Fibroblast of peridontal ligament (primary cell): Measurements from ENCODE around the gene TMEM150B.
A peak's percentile ranks its signal among the peaks of the same experiment; 100 is the strongest.

Experiments used
- DNase-seq: peaks from one replicate; pipeline ENCODE4 v3.0.0-alpha.2; 2010; ENCODE audit errors: extremely low read depth

TMEM150B gene, protein sequence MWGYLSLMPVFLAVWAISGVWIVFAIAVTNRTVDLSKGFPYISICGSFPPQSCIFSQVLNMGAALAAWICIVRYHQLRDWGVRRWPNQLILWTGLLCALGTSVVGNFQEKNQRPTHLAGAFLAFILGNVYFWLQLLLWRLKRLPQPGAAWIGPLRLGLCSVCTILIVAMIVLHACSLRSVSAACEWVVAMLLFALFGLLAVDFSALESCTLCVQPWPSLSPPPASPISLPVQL

GRCh38 chr19:55325172-55325571 is at the start of gene TMEM150B:
TSS of gene TMEM150B (minus strand) at chr19:55325341. CDS start at chr19:55321036, 4,305 bp downstream.
- DNase-seq = no peak

GRCh38 chr19:55373993-55374757 is 49.0 kb upstream of the TMEM150B start:
- no peak for DNase-seq

- DNase-seq = no peak
Observed at GRCh38 chr19:55373306-55373992, 48.3 kb upstream of the TMEM150B start.

GRCh38 chr19:55372316-55373081 is 47.4 kb upstream of the TMEM150B start:
- DNase-seq = no peak

- peak; percentile 25 for DNase-seq
Observed at GRCh38 chr19:55370305-55370988, 45.3 kb upstream of the TMEM150B start, which contains the start of gene IL11. TSS of gene IL11 (minus strand) at chr19:55370463. CDS start at chr19:55370310, 153 bp downstream.

GRCh38 chr19:55369653-55370304 is 44.6 kb upstream of the TMEM150B start:
- peak; percentile 53 for DNase-seq

- DNase-seq = no peak
Observed at GRCh38 chr19:55368701-55369563, 43.8 kb upstream of the TMEM150B start.

GRCh38 chr19:55368106-55368505 is 43.0 kb upstream of the TMEM150B start:
- no peak for DNase-seq

DNA sequence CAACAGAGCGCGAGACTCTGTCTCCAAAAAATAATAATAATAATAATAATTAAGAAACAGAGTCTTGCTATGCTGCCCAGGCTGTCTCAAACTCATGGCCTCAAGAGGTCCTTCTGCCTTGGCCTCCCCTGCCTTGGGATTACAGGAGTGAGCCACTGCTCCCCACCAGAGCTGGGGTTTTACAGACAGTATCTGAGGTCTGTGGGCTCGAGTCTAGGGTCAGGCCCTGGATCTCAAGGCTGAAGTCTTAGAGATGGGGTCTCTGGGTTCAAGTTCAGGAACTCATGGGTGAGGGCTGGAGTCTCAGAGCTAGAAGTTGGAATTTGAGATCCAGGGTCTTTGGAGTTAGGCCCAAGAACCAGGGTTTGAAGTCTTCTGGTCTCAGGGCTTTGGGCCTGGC is 41.6 kb upstream of the TMEM150B start:
- DNase-seq = no peak

DNA sequence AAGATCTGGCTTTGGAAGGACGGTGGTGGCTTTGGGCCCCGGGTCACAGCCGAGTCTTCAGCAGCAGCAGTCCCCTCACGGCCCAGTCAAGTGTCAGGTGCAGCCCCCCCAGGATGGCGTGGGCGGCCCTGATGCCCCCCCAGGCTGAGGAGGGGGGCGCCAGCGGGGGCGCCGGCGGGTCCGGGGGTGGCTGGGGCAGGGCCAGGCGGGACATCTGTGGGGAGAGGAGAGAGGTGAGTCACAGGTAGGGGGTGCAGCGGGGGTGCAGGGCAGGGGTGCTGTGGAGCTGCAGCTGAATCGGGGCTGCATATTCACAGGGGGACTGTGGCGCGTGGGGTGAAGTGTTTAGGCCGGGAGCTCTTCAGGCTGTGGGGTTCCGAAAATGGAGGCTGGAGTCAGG is 40.8 kb upstream of the TMEM150B start:
- DNase-seq = no peak

DNA sequence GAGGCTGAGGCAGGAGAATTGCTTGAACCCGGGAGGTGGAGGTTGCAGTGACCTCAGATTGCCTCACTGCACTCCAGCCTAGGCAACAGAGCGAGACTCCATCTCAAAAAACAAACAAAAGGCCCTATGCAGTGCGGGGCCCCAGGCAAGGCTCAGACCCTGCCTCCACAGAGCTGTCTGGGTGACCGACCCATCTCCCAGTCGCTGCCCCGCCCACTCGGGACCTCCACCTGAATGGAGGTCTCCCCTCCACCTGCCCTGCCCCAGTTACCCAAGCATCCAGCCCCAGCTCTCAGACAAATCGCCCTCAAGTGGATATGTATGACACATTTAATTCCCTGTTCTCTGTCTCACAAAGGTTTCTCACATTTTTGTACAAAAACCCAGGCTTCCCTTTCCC is 40.1 kb upstream of the TMEM150B start:
- DNase-seq = no peak

DNA sequence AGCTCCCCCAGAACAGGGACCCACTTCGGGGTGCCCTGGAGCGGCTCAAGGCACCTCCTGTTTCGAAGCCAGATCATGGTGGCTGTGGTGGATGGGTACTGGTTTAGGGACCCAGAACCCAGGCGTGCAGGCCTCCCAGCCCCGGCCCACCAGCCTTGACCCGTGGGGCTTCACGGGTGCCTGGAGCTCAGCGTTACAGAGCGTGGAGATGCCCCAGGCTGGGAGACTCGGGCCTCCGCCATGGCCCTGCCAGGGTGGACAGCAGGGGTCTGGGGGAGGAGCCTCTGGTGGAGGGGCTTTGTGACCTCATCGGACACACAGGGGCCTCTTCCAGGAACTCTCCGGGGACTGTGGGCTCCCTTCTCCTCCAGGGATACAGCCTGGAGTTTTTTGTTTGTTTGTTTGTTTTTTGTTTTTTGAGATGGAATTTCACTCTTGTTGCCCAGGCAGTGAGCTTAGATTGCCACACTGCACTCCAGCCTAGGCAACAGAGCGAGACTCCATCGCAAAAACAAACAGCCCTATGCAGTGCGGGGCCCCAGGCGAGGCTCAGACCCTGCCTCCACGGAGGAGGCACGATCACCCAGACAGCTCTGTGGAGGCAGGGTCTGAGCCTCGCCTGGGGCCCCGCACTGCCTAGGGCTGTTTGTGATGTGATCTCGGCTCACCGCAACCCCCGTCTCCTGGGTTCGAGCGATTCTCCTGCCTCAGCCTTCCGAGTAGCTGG is 38.0 kb upstream of the TMEM150B start, which contains the start of gene GARIN5B:
Gene GARIN5B, minus strand, starts transcription at position 271 of the 727 bp plus-strand sequence. Its CDS starts 194 bp downstream, at position 77.
- no peak for DNase-seq

DNA sequence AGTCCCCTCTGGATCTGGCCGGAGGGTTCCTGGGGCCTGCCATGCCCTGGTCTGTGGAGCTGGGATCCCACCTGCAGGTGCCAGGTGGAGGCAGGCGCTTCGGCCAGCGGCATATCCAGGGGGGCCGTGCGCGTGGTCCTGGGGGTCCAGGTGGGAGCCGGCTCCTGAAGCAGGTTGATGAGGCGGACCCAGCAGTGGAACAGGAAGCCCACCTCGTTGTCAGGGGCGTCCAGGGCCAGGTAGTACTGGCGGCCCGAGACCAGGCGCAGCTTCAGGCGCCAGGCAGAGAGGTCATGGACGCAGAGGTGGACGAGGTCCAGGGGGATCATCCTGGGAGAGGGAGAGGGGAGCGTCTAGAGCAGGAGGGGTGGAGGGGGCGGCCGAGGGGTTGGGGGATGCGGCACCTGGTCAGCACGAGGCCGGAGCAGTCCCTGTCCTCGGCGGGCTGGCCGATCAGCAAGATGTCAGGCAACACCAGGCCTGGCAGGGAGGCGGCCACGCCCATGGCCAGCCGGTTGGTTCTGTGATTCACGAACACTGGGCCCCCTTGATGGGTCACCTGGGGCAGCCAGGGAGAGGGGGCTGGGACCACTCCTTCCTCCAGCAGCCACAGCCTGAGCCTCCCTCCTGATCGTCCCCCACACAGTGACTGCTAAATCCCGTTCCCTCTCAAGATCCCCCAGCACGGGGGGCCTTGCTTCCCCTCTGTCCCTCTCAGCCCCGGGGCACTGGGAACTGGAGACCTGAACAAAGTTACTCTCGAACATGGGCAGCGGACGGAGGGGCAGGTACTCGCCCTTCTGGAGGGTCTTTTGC is 37.2 kb upstream of the TMEM150B start:
- DNase-seq = no peak

- no peak for DNase-seq
Observed at GRCh38 chr19:55360902-55361301, 35.8 kb upstream of the TMEM150B start.

DNA sequence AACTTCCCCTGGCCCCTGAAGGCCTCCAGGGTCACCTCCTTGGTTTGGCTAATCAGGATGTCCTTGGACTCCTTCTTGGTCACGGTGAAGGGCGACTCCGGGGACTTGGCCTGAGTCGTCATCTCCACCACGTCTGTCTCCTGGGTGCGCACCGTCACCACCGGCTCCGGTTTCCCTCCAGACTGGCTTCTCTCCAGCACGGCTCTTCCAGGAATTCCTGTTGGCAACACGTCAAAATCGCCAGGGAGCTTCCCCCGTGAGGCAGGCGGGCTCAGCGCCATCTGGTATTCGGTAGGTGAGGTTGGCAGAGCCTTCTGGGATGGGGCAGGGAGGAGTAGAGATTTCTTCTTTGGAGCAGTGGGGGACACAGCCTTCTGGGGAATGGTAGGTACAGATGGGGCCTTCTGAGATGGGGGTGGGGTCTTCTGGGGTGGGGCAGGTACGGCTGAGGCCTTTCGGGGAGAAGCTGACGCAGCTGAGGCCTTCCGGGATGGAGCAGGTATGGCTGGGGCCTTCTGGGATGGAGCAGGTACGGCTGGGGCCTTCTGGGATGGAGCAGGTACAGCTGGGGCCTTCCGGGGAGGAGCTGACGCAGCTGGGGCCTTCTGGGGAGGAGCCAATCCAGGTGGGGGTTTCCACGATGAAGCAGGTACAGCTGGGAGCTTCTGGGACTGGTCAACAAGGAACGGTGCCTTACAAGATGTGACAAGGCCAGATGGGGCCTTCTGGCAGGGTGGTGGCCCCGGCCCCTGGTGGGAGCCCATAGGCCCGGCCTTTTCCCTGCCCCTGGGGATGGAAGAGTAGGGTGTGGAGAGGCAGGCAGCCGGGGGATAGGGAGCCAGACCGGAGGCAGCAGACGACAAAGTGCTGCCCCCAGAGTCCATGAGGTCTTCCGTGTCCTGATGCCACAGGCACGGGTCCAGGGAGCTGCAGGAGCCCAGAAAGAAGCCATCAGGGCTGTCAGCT is 34.1 kb upstream of the TMEM150B start:
- no peak for DNase-seq

DNA sequence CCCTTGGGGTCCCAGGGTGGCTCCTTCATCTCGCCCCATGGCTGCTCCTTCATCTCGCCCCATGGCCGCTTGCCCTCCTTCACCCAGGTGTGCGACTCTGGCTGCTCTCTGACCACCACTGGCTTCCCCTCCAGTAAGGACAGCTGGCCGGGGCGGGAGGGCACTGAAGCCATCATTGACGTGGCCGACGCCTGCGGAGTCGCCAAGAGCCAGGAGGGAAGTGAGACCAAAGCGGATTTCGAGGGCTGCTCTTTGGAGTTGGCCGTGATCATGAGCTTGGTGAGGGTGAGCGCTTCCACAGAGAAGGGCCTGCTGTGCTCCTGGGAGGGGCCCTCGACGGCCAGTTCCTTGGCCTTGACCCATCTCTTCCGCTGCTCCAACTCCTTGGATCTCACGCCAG is 33.4 kb upstream of the TMEM150B start:
- no peak for DNase-seq
